Stimulated activated CD4-positive, alpha-beta T cell treated with anti-CD3 and anti-CD28 coated beads, Interleukin-1b, Interleukin-23, amount 100 ng/mL, for 48 hours (primary cell): ENCODE data around the gene TMEM185A.
"Not testable (repeated sequence)": the region's sequence is repeated elsewhere in the genome, so short reads cannot be mapped to it uniquely, and the experiment has no call there.

Source experiments
- DNase-seq: peaks from one replicate; pipeline ENCODE4 v3.0.0-alpha.2; 2020

Gene TMEM185A

DNA sequence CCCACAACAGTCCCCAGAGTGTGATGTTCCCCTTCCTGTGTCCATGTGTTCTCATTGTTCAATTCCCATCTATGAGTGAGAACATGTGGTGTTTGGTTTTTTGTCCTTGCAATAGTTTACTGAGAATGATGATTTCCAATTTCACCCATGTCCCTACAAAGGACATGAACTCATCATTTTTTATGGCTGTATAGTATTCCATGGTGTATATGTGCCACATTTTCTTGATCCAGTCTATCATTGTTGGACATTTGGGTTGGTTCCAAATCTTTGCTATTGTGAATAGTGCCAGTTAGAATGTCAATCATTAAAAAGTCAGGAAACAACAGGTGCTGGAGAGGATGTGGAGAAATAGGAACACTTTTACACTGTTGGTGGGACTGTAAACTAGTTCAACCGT is 11.9 kb downstream of the TMEM185A start:
- not testable (repeated sequence) for DNase-seq

DNA sequence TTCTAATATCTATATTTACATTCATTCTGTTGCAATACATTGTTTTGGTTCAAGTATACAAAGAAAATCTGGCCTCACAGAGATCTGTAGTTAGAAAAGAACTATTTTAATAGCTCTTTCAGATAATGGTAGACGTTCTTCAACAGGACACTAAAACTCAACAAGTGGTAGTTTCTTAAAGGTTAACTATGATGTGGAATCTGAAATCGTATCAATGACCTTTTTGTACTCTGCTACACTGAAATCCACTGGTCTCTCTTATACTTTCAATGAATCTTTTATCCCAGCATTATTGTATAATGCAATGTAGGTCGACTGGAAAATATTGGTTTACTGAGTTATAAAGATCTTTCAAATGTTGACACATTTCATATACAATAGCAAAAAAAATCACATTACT is 12.7 kb downstream of the TMEM185A start:
- DNase-seq: no peak

DNA sequence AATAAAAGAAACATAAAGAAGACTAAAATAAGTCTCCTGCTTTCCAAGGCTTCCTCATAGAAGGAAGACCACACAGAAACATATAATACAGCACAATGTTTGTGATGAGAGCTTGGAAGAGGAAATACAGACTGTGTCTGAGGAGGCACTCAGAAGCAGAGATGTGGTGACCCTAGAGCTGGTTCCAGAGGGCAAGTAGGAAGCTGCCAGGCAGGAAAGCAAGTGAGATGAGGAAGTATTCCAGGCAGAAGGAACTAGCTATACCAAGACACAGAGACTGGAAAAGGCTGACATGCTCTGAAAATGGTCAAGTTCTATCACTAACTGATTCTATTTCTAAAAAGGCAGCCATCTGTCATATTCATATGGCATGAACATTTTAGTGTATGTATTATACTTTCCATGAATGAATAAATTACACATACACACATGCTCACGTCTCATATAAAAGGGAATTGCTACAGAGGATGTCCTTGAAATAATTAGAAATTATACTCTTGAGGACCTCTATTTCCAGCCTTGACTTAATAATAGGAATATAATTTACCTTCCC is 19.9 kb downstream of the TMEM185A start:
- no peak for DNase-seq

DNA sequence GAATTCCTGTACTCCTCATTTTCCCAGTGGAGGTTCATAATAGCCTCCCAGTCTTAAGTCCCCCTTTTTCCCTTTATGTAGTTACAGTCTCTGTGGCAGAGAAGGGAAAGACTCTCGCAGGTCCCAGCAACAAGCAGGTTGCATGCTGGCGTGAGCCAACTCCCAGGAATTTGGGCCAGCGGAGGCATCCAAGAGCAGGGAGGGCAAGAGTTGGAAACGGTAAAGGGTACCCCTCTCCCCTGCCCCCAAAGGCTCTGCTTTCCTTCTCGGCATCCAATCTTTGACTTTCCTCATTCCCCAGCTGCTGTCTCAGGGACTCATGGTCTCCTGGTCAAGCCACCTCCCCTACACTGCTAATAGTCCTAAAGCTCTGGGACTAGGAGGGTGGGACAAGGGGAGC is 21.1 kb downstream of the TMEM185A start:
- no peak for DNase-seq

DNA sequence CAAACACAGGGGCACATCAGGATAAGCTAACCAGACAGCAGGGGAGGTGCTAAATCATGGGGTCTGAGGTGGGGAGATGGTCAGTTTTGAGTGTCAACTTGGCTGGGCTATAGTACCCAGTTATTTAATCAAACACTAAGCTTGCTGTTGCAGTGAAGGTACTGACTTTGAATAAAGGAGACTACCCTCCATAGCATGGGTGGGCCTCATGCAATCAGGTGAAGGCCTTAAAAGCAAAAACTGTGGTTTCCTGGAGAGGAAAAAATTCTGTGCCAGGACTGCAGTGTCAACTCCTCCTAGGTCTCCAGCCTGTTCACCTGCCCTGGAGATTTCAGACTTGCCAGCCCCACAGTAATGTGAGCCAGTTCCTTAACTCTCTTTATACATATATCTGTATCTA is 23.9 kb downstream of the TMEM185A start:
- no peak for DNase-seq

DNA sequence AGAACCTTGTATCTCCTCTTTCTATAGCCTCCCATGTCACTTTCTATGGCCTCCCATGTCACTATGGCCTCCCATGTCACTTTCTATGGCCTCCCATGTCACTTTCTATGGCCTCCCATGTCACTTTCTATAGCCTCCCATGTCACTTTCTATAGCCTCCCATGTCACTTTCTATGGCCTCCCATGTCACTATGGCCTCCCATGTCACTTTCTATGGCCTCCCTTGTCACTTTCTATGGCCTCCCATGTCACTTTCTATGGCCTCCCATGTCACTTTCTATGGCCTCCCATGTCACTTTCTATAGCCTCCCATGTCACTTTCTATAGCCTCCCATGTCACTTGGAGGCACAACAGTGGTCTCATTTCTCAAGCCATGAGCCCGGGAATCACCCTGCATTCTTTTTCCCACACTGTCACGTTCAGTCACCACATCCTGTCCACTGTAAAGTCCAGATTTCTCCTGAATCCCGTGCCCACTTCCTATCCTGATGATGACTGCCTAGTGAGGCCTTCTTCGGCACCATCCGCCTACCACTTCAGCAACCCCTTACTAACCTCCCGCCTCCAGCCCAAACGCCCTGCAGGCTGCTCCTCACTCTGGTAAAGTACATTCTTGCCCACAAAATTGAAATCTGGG is 26.2 kb downstream of the TMEM185A start:
- DNase-seq: not testable (repeated sequence)

DNA sequence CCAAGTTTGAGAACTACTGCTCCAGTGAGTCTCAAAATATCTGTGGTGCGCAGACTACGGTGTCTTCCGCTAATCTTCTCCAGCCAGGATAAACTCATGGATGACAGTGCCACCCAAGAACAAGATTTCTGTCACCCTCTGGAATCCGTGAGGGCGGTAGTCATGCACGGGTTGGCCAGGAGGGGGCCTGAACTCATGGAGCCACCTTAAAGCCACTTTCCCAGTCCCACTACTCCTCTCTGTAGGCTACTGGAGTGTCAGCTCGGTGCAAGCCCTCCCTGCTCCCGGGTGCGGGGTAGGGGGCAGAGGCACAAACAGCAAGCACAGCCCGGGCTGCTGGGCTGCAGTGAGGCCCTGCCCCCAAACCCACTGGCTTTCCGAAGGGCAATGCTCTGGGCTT is 33.0 kb downstream of the TMEM185A start:
- DNase-seq: not testable (repeated sequence)

DNA sequence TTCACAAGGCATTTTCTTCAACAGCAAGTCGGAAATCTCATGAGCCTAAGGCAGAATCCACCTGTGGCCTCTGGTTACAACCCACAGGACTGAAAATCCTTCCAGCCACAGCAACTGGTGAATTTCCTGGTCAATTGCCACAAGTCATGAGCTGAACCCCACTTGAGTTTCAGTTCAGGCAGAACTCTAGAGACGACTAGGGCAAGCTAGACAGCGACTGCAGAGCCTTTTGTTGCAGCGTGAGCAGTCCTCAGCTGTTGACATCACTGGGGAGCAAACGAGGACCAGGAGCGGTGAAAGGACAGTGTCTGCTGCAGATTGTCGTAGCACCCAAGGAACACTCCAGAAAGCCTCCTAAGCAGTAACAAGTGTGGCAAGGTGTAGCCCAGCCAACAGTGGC is 35.6 kb downstream of the TMEM185A start:
- DNase-seq: not testable (repeated sequence)

DNA sequence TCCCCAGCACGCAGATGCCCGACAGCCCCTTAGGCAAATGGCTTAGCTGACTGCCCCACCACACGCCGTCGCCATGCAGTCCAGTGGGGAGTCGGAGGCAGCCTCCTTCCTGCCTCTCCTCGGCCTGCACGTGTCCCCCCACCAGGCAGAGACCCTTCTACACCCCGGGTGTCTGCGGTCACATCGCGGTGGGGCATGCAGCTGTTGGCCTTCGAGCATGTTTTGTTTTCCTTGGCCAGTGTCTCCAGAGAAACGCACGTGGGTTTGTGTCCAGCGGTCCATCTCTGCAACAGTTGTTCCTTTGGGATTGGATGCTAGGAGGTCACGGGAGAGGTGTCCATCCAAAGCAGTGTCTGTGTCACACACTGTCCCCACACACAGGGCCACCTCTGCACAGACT is 36.4 kb downstream of the TMEM185A start, which contains the start of gene HSFX2:
Gene HSFX2, minus strand, starts transcription at position 101 of the 400 bp plus-strand sequence. CDS start 614 bp downstream, outside the sequence.
- DNase-seq: not testable (repeated sequence)

DNA sequence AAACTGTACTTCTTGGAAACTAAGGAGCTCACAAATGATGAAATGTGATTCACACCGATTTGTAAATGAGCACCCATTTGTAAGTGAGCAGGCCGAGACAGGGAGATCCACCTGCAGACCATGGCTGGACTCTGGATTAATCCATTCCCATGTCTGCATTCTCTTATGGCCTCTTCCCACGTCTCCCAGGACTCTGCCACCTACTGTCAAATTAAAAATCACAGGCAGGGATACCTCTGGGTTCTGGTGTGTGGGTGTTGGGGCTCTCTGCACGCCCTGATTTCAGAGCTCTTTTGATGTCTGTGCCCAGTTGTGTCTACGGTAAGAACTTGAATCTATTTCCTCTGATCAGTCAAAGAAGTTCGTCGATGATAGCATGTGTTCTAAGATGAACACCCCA is 40.6 kb downstream of the TMEM185A start:
- DNase-seq: not testable (repeated sequence)

DNA sequence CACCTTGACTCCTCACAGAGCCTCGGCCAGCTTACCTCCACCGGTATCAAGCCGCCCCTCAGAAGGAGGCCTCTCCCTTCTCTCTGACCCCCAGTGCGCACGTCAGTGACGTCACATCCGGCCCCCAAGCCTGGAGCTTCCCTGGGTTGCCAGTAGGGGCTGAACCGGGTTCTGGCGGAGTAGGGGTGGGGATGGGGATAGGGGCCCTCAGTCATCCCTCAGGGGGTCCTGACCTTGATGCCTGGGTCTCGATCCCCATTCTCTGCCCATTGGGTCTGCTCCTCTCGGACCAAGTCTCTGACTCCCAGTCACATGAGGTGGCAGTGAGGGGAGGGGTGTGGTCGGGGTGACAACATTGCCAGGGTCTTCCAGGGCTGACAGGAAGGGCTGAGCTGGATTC is 44.2 kb downstream of the TMEM185A start, which contains the start of gene MAGEA9B:
Gene MAGEA9B, minus strand, starts transcription at position 101 of the 400 bp plus-strand sequence. CDS start 4,280 bp downstream, outside the sequence.
- not testable (repeated sequence) for DNase-seq

DNA sequence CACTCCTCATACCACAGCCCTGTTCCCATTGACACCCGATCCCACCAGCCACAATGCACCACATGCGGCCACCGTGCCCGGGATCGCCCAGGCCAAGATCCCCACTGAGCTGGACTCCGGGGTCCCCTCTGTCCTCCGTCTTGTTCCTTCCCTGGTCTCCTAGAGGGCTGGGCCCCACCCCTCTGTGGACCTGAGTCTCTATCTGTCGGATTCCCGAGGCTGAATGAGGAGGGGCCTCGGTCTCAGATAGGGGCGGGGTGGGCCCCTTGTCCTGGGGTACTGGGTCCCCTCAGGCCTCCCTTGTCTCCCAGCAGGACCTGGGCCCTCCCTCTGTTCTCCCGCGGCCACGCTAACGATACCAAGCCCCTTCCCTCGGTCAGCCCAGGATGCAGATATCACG is 46.0 kb downstream of the TMEM185A start:
- not testable (repeated sequence) for DNase-seq

DNA sequence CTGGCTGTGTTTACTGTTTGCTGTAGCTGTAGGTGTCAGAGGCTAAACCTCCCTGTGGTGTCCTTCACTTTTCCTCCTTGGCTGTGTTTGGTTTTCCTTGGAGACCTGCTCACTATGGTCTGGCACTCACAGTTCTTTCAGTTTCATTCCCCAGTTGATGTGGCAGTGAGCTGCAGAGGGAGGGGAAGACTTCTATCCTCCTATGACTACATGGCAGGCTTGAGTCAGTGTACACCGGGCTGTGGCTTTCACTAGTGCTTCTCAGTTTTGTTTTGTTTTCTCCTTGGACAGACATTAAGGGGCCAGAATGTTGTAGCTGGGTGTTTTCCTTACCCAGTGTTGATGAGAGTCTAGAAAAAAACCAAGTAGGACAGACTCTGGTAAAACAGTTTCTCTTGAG is 58.1 kb downstream of the TMEM185A start:
- DNase-seq: not testable (repeated sequence)

DNA sequence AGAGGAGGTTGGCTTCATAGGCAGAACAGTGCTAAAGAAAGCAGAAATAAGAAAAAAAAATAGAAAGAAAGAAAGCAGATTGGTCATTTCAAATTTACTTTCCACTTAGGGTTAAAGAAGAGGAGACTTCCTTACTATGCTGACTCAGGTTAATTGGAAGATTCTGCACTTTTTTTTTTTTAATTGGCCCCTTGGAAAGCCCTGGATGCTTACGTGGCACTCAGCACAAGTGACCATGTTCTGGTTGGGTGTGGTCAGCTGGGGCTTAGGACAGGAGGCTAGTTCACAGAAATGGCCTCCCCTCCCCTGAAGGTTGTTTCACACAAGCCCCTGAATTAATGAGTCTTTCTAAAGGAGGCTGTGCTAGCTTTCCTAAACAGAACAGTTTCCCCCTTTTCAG is 58.8 kb downstream of the TMEM185A start:
- DNase-seq: no peak

DNA sequence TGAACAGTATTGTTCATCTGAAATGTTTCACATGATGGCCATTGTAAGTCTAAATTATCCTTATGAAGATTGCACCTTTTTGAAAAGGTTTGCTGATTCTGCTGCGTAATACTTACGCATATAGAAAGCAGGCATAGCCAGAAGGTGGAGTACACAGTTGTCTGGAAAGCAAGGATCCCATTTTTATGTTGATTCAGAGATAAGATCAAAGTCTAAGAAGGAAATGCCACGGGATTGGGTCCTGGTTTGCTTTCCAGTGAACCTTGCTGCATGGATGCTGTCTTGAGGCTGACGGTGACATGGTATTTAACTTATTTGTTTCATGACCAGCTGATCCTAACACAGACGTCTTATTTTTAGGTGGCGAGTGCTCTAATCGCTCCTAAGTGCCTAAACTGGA is 59.8 kb downstream of the TMEM185A start:
- DNase-seq: no peak

DNA sequence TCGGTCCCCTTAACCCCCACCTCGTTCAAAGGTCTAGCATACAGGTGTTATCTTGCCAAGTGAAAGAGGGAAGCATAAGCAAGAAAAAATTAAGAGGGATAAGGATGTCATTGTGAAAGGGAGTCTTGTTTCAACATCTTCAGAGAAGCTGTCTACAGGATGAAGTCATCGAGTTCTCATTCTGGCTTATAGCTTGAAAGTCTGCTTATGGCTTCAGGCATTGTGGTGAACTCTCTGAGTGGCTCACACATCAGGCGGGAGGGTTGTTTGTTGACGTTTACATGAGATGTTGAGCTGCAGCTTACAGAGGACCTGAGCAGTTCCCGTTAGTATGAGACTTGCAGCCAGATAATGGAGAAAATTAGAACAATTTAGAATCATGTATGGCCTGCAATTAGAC is 60.9 kb downstream of the TMEM185A start:
- DNase-seq: no peak

DNA sequence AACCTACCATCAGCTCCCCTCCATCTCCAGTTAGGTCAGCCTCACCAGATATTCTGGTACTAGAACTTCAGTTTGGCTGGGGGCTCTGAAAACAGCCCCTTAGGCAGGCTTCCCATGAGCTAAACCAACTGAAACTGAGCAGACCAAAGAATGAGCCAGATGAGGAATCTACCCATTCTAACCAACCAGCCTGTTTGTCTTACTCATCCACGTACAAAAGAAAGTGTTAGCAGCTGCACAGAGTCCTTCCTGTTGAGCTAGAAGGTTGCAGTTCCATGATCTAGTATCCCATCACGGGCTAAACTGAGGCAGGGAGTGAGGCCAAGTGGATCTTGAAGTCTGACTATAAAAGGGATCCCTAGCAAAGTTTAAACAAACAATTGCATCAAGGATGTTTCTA is 61.8 kb downstream of the TMEM185A start:
- DNase-seq: no peak

DNA sequence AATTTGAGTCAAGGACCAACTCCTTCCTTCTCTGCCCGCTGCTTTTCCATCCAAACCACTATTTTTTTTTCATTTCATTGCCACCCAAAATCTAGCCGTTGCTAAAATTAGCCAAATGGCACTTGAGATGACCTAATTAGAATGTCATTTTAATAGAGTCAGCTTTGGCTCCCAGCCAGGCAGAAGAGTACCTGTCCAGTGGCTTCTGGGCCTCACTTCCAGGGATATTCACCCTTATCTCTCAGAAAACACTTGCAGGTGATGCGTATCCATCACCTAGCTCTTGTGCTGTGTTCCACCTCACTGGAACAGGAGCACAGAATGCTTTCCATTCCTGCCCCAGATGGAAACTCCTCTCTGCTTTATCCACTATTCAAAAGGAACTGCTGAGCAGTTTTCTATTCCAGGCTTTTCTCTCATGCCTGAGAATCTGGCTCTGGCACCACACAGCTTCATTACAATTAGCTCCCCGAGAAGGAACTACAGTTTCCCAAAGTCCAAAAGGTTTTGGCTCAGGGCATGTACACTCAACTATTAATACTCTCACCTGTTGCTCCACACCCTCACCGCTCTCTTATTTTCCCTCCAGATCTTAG is 62.8 kb downstream of the TMEM185A start:
- DNase-seq: no peak

DNA sequence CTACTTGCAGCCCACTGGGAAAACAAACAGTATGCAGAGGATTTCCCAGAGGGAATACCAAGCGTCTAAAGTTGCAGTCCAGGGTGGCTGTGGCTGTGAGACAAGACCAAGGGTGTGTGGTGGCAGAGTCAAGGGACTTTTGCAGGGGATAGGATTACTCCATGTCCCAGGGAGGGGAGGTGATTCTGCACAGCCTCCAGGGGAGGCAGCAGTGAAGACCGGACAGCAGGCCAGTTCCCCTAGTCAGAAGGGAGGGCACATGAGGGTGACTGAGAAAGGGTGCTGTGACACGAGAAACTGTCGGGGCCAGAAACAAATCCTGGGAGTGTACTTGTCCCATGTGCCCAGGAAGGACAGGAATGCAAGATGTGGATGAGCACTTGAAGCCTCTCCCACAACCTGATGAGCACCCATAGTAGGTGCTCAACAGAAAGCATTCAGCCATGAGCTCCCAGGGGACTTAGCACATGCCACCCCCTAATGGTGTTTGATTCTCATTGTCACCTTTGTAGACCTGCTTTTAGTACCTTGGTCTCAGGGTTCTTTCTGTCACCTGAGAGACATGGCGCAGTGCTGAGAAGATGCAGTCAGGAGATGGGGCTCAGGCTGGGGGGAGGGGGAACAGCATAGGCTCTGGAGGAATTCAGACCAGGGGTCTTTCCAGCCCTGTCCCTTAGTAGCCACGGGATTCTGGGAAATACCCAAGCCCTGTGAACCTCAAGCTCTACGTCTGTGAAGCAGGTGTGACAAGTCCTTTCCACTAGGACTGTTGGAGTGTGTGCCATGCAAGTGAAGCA is 63.8 kb downstream of the TMEM185A start:
- DNase-seq: no peak

DNA sequence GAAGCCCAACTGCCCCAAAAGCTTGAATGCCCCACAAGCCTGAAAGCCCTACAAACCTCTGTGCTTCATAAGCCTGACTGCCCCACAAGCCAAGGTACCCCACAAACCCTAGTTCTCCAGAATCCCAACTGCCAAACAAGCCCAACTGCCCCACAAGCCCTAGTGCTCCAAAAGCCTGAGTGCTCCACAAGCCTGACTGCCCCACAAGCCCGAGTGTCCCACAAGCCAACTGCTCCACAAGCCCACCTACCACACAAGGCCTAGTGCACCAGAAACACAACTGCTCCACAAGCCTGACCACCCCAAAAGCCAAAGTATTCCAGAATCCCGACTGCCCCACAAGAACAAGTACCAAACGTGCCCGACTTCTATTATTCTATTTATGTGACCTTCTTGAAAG is 68.2 kb downstream of the TMEM185A start:
- no peak for DNase-seq

DNA sequence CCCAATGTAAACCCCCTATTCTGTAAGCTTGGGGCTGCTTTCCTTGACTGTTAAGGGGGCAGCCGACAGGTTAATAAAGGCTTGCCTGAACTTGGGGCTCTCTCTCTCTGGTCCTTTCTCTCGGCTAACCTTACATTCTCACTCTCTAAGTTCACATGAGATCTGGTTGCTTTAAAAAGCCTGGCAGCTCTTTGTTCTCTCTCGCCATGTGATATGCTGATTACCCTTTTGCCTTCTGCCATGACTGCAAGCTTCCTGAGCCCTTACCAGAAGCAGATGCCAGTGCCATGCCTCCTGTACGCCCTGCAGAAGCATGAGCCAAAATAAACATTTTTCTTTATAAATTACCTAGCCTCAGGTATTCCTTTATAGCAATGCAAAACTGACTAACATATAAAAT is 76.3 kb downstream of the TMEM185A start:
- DNase-seq: not testable (repeated sequence)

DNA sequence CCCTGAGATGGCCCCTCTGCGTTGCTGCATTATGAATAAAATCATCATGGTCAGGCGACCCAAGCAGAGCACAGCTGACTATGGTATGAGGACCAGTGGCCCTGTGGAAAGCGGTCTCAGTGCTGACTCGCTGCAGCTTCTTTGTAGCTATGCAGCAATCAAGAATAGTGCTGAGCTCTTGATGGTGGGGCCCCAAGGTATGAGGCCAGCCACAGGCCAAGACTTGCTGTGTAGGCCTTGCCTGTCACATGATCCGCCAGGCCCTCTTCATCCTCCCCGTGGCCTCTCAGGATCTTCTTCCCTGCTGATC is 79.7 kb downstream of the TMEM185A start:
- not testable (repeated sequence) for DNase-seq

DNA sequence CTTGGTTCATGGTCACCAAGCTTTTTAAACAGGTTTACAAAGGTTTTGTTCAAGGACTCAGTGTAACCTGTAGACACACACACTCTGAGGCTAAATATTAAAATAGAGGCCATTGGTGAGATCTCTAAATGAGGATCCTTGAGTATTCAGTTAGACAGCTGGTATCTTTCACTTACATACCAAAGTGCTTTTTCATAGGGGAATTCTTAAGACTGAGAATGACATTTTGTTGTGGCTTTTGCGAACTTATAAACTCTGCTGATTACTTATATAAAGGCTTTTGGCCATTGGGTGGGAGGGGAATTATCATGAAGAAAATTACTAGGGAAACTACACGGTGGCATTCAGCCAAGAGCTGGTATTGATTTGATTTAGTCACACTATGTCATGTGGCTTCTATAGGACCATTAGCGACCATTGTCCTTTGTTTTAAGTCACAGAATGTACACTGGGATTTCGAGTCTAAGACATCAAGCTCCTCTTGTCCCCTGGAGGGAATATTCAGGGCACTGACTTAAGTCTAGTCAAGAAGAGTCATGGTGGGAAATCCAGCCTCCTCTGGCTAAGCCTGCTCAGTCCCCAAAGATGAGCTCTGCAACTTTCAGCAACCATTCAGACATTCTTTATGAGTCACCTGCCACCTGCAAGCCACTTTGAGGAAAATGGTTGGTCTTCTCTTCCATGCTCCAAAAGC is 80.2 kb downstream of the TMEM185A start:
- not testable (repeated sequence) for DNase-seq
